Body of pancreas (tissue), 4 donors: Measurements from ENCODE around the gene MAP3K9.

Source experiments
- POLR2A ChIP-seq, 3 donors: fragments of 450-650 bp; IDR thresholded peaks; one replicate each; pipeline ENCODE4 v1.6.1; 2016; ENCODE audit warnings: antibody characterized with exemption in 3 of 3, mild to moderate bottlenecking in 2 of 3
- TF ChIP-seq, protein P1 (sequence below), 7 experiments: fragments of 450-650 bp in 4 of 7; fragments of 200-600 bp in 3 of 7; sonication (generic) in 3 of 7; IDR thresholded peaks; one replicate each; pipeline ENCODE4 v1.5.1; 2016 to 2019; ENCODE audit warnings: antibody characterized with exemption in 7 of 7

DNA sequence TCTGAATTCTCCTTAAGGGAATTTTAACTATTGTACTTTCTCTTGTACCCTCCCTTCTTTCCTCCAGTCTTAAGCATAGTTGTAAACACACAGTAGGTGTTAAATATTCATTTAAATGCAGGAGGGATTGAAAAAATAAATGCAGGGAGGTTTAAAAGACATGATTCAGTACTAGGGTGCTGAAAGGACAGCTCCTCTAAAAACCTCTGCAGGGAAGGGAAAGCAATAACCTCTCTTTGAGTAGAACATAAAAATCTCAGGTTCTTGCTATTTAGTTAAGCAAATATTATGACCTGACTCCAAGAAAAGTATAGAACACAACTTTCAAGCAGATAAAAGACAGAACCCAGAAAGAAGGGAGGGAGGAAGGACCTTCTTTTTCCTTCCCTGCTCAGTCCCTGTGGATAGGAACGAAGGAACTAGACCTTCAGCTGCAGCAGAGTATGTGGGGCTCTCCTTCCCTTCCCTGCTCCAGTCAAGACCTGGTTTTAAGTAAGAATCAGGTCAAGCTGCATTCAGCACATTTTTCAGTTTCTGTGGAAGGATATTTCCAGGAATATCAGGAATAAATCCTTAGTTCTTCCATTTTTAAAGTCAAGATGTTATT is 4.7 kb downstream of the MAP3K9 start:
- TF ChIP-seq POLR2A (IDR thresholded peaks at IDR 0.05), result no peak
- TF ChIP-seq, protein P1, sequence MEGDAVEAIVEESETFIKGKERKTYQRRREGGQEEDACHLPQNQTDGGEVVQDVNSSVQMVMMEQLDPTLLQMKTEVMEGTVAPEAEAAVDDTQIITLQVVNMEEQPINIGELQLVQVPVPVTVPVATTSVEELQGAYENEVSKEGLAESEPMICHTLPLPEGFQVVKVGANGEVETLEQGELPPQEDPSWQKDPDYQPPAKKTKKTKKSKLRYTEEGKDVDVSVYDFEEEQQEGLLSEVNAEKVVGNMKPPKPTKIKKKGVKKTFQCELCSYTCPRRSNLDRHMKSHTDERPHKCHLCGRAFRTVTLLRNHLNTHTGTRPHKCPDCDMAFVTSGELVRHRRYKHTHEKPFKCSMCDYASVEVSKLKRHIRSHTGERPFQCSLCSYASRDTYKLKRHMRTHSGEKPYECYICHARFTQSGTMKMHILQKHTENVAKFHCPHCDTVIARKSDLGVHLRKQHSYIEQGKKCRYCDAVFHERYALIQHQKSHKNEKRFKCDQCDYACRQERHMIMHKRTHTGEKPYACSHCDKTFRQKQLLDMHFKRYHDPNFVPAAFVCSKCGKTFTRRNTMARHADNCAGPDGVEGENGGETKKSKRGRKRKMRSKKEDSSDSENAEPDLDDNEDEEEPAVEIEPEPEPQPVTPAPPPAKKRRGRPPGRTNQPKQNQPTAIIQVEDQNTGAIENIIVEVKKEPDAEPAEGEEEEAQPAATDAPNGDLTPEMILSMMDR (IDR thresholded peaks at IDR 0.05), result no peak
